Calu3 (cell line): ENCODE results near the gene IKZF3. TPM values are rescaled to one million over a fixed set of nuclear protein-coding genes. Genes with fewer than 3 reads are reported as not detected.

Source experiments
- BruUV-seq: library from RNA; stranded (reverse); fragments of 400-500 nt; replicated peaks from 2 replicates; lab custom pipeline; 2021; lab: Mats Ljungman, UMichigan
- CTCF ChIA-PET: fragments of 300-600 bp; sonication (Branson Sonifier 250); formaldehyde crosslinking; loops from one replicate; lab custom pipeline; 2022; ENCODE audit warnings: antibody characterized with exemption; lab: Charles Lee
- DNase-seq: peaks from one replicate; pipeline ENCODE4 v3.0.0; 2022
- H3K27ac Mint-ChIP-seq: one replicate; pipeline ENCODE4 v1.8.0; 2022; ENCODE audit warnings: mixed read lengths; ENCODE audit not compliant: unreplicated experiment
- H3K27me3 Mint-ChIP-seq: one replicate; pipeline ENCODE4 v1.8.0; 2022; ENCODE audit warnings: mixed read lengths; ENCODE audit not compliant: unreplicated experiment
- H3K36me3 Mint-ChIP-seq: one replicate; pipeline ENCODE4 v1.8.0; 2022; ENCODE audit warnings: mild to moderate bottlenecking, moderate library complexity, mixed read lengths; ENCODE audit not compliant: insufficient read depth, unreplicated experiment
- H3K4me1 Mint-ChIP-seq: one replicate; pipeline ENCODE4 v1.8.0; 2022; ENCODE audit warnings: mild to moderate bottlenecking, low read depth, mixed read lengths; ENCODE audit not compliant: unreplicated experiment
- H3K4me3 Mint-ChIP-seq: one replicate; pipeline ENCODE4 v1.8.0; 2022; ENCODE audit warnings: mild to moderate bottlenecking, low read depth, moderate library complexity, mixed read lengths; ENCODE audit not compliant: unreplicated experiment
- H3K9me3 Mint-ChIP-seq: one replicate; pipeline ENCODE4 v1.8.0; 2022; ENCODE audit warnings: low read depth, mixed read lengths; ENCODE audit not compliant: unreplicated experiment
- intact Hi-C: fragments of 100-400 bp; cut with micrococcal nuclease; formaldehyde crosslinking; loops from one replicate; pipeline ENCODE4 v1.10.0; 2022; ENCODE audit not compliant: unreplicated experiment
- total RNA-seq: library from RNA; stranded (reverse); gene quantifications from 2 replicates; pipeline ENCODE4 v1.2.3, GENCODE V29; 2022
- TF ChIP-seq, protein P1 (sequence below): fragments of 200-600 bp; IDR thresholded peaks from one replicate; pipeline ENCODE4 v1.8.0; 2022; ENCODE audit warnings: antibody characterized with exemption; ENCODE audit not compliant: unreplicated experiment

IKZF3 gene
- total RNA-seq, 1 experiment from 2014 or later = 30.9 TPM

DNA sequence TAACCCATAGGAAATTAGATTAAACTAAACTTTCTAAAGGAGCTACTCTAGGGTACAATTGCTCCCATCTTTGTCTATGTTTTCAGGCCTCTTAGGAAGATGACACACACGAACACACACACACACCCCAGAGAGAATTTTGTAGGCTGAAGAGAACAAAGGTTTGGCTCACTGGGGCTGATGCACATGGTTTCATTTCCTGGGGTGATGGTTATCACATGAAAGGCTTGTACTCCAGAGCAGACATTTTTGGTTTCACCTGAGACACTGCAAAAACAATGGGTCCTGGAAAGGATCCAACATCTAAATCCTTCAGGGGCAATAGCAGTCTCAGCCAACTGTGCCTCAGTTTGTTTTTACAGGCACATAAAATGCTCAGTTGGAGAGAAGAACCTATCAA, 63.6 kb downstream of the IKZF3 start:
- Mint-ChIP-seq H3K9me3 (no peaks in the 10 kb centered on the region), H3K27me3 (no peaks in the 10 kb centered on the region), H3K27ac (no peak overlapping the region), H3K4me3 (no peak overlapping the region), H3K4me1 (peaks cover 17% of the 10 kb centered on the region), H3K36me3 (no peaks in the 10 kb centered on the region)
- TF ChIP-seq, protein P1, sequence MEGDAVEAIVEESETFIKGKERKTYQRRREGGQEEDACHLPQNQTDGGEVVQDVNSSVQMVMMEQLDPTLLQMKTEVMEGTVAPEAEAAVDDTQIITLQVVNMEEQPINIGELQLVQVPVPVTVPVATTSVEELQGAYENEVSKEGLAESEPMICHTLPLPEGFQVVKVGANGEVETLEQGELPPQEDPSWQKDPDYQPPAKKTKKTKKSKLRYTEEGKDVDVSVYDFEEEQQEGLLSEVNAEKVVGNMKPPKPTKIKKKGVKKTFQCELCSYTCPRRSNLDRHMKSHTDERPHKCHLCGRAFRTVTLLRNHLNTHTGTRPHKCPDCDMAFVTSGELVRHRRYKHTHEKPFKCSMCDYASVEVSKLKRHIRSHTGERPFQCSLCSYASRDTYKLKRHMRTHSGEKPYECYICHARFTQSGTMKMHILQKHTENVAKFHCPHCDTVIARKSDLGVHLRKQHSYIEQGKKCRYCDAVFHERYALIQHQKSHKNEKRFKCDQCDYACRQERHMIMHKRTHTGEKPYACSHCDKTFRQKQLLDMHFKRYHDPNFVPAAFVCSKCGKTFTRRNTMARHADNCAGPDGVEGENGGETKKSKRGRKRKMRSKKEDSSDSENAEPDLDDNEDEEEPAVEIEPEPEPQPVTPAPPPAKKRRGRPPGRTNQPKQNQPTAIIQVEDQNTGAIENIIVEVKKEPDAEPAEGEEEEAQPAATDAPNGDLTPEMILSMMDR = no peak
- CTCF ChIA-PET = interaction anchor here (0.7 to 23.0 kb wide), 37 partner anchors 7 to 1022 kb away, joined by 3 to 1210 read pairs (median 18); partner anchors contain the start of genes GRB7, GSDMA, IKZF3 and KRT10
- no TSS peak for BruUV-seq
- peak; percentile 85 for DNase-seq
- intact Hi-C loops = no loop called here

DNA sequence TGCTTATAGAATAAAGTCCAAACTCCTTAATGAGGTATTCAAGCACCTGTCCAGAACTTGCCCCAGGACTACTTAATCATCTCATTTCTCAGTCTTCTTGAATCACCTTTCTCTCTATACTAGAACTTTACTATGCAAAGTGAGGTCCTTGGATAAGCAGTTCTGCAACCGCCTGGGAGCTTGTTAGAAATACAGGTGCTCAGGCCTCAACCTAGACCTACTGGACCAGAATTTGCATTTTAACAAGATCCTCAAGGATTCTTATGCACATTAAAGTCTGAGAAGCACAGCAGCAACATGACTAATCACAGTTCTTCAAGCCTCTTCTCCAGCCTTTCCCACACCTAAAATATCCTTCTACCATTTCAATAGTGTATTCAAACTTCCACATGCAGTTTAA, 64.7 kb downstream of the IKZF3 start:
- peaks cover 8% of the 10 kb centered on the region for H3K4me1 Mint-ChIP-seq
- H3K27ac Mint-ChIP-seq = no peak overlapping the region
- CTCF ChIA-PET = interaction anchor here (1.0 to 23.0 kb wide), 18 partner anchors 6 to 178 kb away, joined by 3 to 1210 read pairs (median 8); no protein-coding TSS in a partner anchor
- TF ChIP-seq, protein P1 = no peak
- intact Hi-C loops = no loop called here
- no peak overlapping the region for H3K4me3 Mint-ChIP-seq
- no peaks in the 10 kb centered on the region for H3K36me3 Mint-ChIP-seq
- no peaks in the 10 kb centered on the region for H3K9me3 Mint-ChIP-seq
- no peak for DNase-seq
- H3K27me3 Mint-ChIP-seq = no peaks in the 10 kb centered on the region
- no TSS peak for BruUV-seq

DNA sequence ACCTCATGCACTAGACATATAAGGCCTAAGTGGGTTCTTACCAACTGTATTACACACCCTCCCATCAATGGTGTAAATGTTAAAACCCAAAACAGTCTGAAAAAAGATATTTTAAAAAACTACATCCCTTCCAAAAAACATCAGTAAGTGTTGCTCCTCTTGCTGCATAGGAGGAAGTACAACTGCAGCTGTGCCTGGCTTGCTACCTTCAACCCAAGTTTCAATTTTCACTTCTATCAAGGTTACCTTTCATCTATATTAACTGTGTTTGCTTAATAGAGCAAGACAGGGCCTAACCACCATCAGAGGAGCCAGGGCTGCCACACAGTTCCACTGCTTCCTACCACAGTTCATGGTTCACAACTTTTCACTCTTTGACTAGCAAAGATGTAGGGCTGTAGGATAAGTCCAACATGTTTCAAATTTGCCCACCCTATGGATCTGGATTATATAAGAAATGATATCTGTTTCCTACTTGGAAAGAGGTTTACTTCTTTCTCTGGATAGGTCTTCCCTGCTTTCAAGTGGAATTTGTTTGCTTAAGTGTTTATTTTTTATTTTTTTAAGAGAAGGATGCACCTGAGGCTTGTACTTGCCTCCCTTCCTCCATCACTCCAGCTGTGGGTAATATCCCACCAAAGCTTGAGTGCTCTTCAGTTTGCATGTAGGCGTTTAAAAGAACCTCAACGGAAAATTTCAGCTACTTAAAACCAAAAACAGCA, 69.7 kb downstream of the IKZF3 start:
- Mint-ChIP-seq H3K9me3 (no peaks in the 10 kb centered on the region), H3K4me3 (no peak overlapping the region), H3K27ac (no peak overlapping the region), H3K36me3 (no peaks in the 10 kb centered on the region), H3K27me3 (no peaks in the 10 kb centered on the region), H3K4me1 (no peaks in the 10 kb centered on the region)
- TF ChIP-seq, protein P1 = no peak
- BruUV-seq = no TSS peak
- CTCF ChIA-PET = interaction anchor here (0.5 to 23.0 kb wide), 69 partner anchors 11 to 330 kb away, joined by 3 to 1210 read pairs (median 11); partner anchors contain the start of genes ERBB2, GRB7, GSDMB and IKZF3
- peak; percentile 73 for DNase-seq
- intact Hi-C loops = no loop called here

DNA sequence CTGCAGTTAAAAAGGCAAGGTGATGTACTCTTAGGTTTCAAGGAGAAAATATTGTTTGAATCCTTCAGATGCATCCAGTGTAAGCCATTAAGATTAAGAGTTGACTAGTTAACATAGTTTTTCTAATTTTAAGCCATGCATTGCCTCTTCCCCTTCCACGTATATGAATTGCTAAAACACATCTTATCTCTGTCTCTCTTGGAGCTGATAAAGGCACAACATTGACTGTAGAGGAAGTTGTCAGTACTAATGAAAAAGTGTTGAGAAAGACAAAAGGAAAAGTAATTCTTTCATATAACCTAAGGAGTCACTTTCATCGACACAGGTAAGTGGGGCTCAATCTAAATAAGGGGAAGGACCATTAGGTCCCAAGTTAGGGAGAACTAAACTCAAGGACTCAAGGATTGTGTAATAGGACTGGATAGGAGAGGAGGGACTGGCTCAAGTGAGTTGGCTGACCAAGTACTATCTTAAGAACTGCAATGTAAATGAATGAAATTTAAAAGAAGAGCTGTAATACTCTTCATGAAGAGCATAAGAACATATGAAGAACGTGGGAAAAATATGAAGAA, 70.7 kb downstream of the IKZF3 start:
- CTCF ChIA-PET = interaction anchor here (0.5 to 23.0 kb wide), 86 partner anchors 12 to 1942 kb away, joined by 3 to 1210 read pairs (median 9); partner anchors contain the start of genes ERBB2, GRB7, GSDMB and IKZF3
- Mint-ChIP-seq H3K9me3 (no peaks in the 10 kb centered on the region), H3K4me3 (no peak overlapping the region), H3K27ac (no peak overlapping the region), H3K4me1 (peaks cover under 1% of the 10 kb centered on the region), H3K36me3 (no peaks in the 10 kb centered on the region), H3K27me3 (no peaks in the 10 kb centered on the region)
- DNase-seq = peak; percentile 55
- no TSS peak for BruUV-seq
- intact Hi-C loops = no loop called here
- TF ChIP-seq, protein P1 = no peak
